ENCODE results near the gene KRTAP5-6.

The KRTAP5-6 gene

GRCh38 chr11:1667121-1667850 is 29.7 kb upstream of the KRTAP5-6 start:
- Histone ChIP-seq H3K36me3 (ENCODE audit: insufficient read depth, low read length) (no peaks in the 10 kb centered on the region), H3K4me3 (ENCODE audit: low read length, poor library complexity, severe bottlenecking) (no peak overlapping the region), H3K4me2 (ENCODE audit: low read depth, low read length, poor library complexity, severe bottlenecking) (no peak overlapping the region), H2AFZ (ENCODE audit: low read length) (no peak overlapping the region), H3K27me3 (ENCODE audit: insufficient read depth, low read length, poor library complexity, severe bottlenecking) (peaks cover 13% of the 10 kb centered on the region), H3K4me1 (ENCODE audit: insufficient read depth, low read length, poor library complexity, severe bottlenecking) (no peaks in the 10 kb centered on the region), H3K9me3 (ENCODE audit: insufficient read depth, low read depth, low read length) (no peaks in the 10 kb centered on the region), H3K9ac (ENCODE audit: low read depth, low read length, poor library complexity, severe bottlenecking) (no peak overlapping the region), H3K9me2 (replicated peaks; ENCODE audit: low read depth, low read length) (no peaks in the 10 kb centered on the region), H3K79me2 (ENCODE audit: insufficient read depth, low read length) (no peaks in the 10 kb centered on the region), H4K20me1 (ENCODE audit: insufficient read depth, low read length, poor library complexity, severe bottlenecking) (no peaks in the 10 kb centered on the region), H3F3A (ENCODE audit: low read depth) (no peaks in the 10 kb centered on the region)
- TF ChIP-seq EZH2phosphoT487 (IDR thresholded peaks at IDR 0.05; ENCODE audit: borderline replicate concordance) = no peak
- TF ChIP-seq CTCF (conservative IDR thresholded peaks at IDR 0.05; ENCODE audit: low read length) = no peak

GRCh38 chr11:1667906-1668305 is 29.1 kb upstream of the KRTAP5-6 start:
- no peak for TF ChIP-seq CTCF (conservative IDR thresholded peaks at IDR 0.05; ENCODE audit: low read length)
- TF ChIP-seq EZH2phosphoT487 (IDR thresholded peaks at IDR 0.05; ENCODE audit: borderline replicate concordance) = no peak

GRCh38 chr11:1668911-1669473 is 28.0 kb upstream of the KRTAP5-6 start:
- Histone ChIP-seq H3F3A (ENCODE audit: low read depth) (no peaks in the 10 kb centered on the region), H3K36me3 (ENCODE audit: insufficient read depth, low read length) (no peaks in the 10 kb centered on the region), H3K9me3 (ENCODE audit: insufficient read depth, low read depth, low read length) (no peaks in the 10 kb centered on the region), H4K20me1 (ENCODE audit: insufficient read depth, low read length, poor library complexity, severe bottlenecking) (no peaks in the 10 kb centered on the region), H2AFZ (ENCODE audit: low read length) (no peak overlapping the region), H3K4me3 (ENCODE audit: low read length, poor library complexity, severe bottlenecking) (no peak overlapping the region), H3K4me2 (ENCODE audit: low read depth, low read length, poor library complexity, severe bottlenecking) (no peak overlapping the region), H3K4me1 (ENCODE audit: insufficient read depth, low read length, poor library complexity, severe bottlenecking) (no peaks in the 10 kb centered on the region), H3K27me3 (ENCODE audit: insufficient read depth, low read length, poor library complexity, severe bottlenecking) (peaks cover 13% of the 10 kb centered on the region), H3K79me2 (ENCODE audit: insufficient read depth, low read length) (no peaks in the 10 kb centered on the region), H3K9ac (ENCODE audit: low read depth, low read length, poor library complexity, severe bottlenecking) (no peak overlapping the region), H3K9me2 (replicated peaks; ENCODE audit: low read depth, low read length) (no peaks in the 10 kb centered on the region)
- TF ChIP-seq CTCF (conservative IDR thresholded peaks at IDR 0.05; ENCODE audit: low read length) (no peak), EZH2phosphoT487 (IDR thresholded peaks at IDR 0.05; ENCODE audit: borderline replicate concordance) (no peak)

More at GRCh38 chr11:1667906-1668305, 29.1 kb upstream of the KRTAP5-6 start:
- Histone ChIP-seq H3K4me1 (ENCODE audit: insufficient read depth, low read length, poor library complexity, severe bottlenecking) (no peaks in the 10 kb centered on the region), H4K20me1 (ENCODE audit: insufficient read depth, low read length, poor library complexity, severe bottlenecking) (no peaks in the 10 kb centered on the region), H3K79me2 (ENCODE audit: insufficient read depth, low read length) (no peaks in the 10 kb centered on the region), H3K9me2 (replicated peaks; ENCODE audit: low read depth, low read length) (no peaks in the 10 kb centered on the region), H3K4me2 (ENCODE audit: low read depth, low read length, poor library complexity, severe bottlenecking) (no peak overlapping the region), H3K9ac (ENCODE audit: low read depth, low read length, poor library complexity, severe bottlenecking) (no peak overlapping the region), H3K4me3 (ENCODE audit: low read length, poor library complexity, severe bottlenecking) (no peak overlapping the region), H3K27me3 (ENCODE audit: insufficient read depth, low read length, poor library complexity, severe bottlenecking) (peaks cover 13% of the 10 kb centered on the region), H2AFZ (ENCODE audit: low read length) (no peak overlapping the region), H3F3A (ENCODE audit: low read depth) (no peaks in the 10 kb centered on the region), H3K9me3 (ENCODE audit: insufficient read depth, low read depth, low read length) (no peaks in the 10 kb centered on the region), H3K36me3 (ENCODE audit: insufficient read depth, low read length) (no peaks in the 10 kb centered on the region)
